Keratinocyte (primary cell): ENCODE data around the gene EXOC6B. TPM values are rescaled to one million over a fixed set of nuclear protein-coding genes. Genes with fewer than 3 reads are reported as not detected.

Experiments used
- DNase-seq: peaks from one replicate; pipeline ENCODE4 v3.0.0-alpha.2; 2011; ENCODE audit warnings: low read depth, missing footprints, low spot score
- FAIRE-seq: peaks from 2 replicates; lab custom pipeline; 2011; peaks lifted over from hg19 to GRCh38; lab: Jason Lieb, UNC
- H2AFZ ChIP-seq: 2 replicates; pipeline ENCODE4 v1.6.0; 2012; ENCODE audit warnings: low read length, control low read depth, inconsistent platforms; ENCODE audit not compliant: control insufficient read depth
- H3K27ac ChIP-seq: 2 replicates; pipeline ENCODE4 v1.5.1; 2011; ENCODE audit warnings: low read length; ENCODE audit not compliant: control insufficient read depth, insufficient read depth
- H3K27me3 ChIP-seq: 3 replicates; pipeline ENCODE4 v1.6.0; 2011; ENCODE audit warnings: low read length; ENCODE audit not compliant: control insufficient read depth, insufficient read depth; ENCODE audit errors: extremely low read depth
- H3K36me3 ChIP-seq, 2 experiments: 2 replicates in 1 of 2; 3 replicates in 1 of 2; pipeline ENCODE4 v1.5.1; 2011; ENCODE audit warnings: low read length in 2 of 2, mild to moderate bottlenecking in 1 of 2; ENCODE audit not compliant: control insufficient read depth in 2 of 2, insufficient read depth in 2 of 2; ENCODE audit errors: extremely low read depth in 1 of 2
- H3K4me1 ChIP-seq: 3 replicates; pipeline ENCODE4 v1.5.1; 2011; ENCODE audit warnings: low read length; ENCODE audit not compliant: control insufficient read depth, insufficient read depth; ENCODE audit errors: extremely low read depth
- H3K4me2 ChIP-seq: 3 replicates; pipeline ENCODE4 v1.6.0; 2011; ENCODE audit warnings: low read depth, low read length; ENCODE audit not compliant: control insufficient read depth, insufficient read depth; ENCODE audit errors: extremely low read depth
- H3K4me3 ChIP-seq, 3 experiments: fragments of 200-600 bp in 1 of 3; sonication (generic) in 1 of 3; 2 replicates in 2 of 3; 3 replicates in 1 of 3; pipeline ENCODE4 v1.5.1; 2011 to 2016; ENCODE audit warnings: low read length in 3 of 3, mild to moderate bottlenecking in 3 of 3, control low read depth in 2 of 3, inconsistent platforms in 1 of 3, low read depth in 1 of 3, mixed read lengths in 1 of 3, mixed run types in 1 of 3, moderate library complexity in 1 of 3; ENCODE audit not compliant: control insufficient read depth in 2 of 3, insufficient read depth in 2 of 3; ENCODE audit errors: extremely low read depth in 1 of 3
- H3K79me2 ChIP-seq: 2 replicates; pipeline ENCODE4 v1.6.0; 2012; ENCODE audit warnings: low read length; ENCODE audit not compliant: control insufficient read depth, insufficient read depth
- H3K9ac ChIP-seq: 3 replicates; pipeline ENCODE4 v1.6.0; 2011; ENCODE audit warnings: low read length; ENCODE audit not compliant: control insufficient read depth, insufficient read depth; ENCODE audit errors: extremely low read depth
- H3K9me1 ChIP-seq: 3 replicates; pipeline ENCODE4 v1.6.0; 2011; ENCODE audit warnings: low read length; ENCODE audit not compliant: control insufficient read depth, insufficient read depth; ENCODE audit errors: extremely low read depth
- H3K9me3 ChIP-seq: 2 replicates; pipeline ENCODE4 v1.5.1; 2012; ENCODE audit warnings: low read depth, low read length; ENCODE audit not compliant: control insufficient read depth
- H4K20me1 ChIP-seq: 3 replicates; pipeline ENCODE4 v1.6.0; 2011; ENCODE audit warnings: low read length; ENCODE audit not compliant: control insufficient read depth, insufficient read depth; ENCODE audit errors: extremely low read depth
- EZH2 ChIP-seq: IDR thresholded peaks from one replicate; pipeline ENCODE4 v1.6.1; 2012; ENCODE audit warnings: inconsistent platforms, mild to moderate bottlenecking, low read length, moderate library complexity
- dilution Hi-C: fragments of 300-500 bp; cut with MboI; formaldehyde crosslinking; loops from one replicate; pipeline ENCODE4 v1.7.0; 2020; ENCODE audit warnings: low sequenced_read_pairs; ENCODE audit not compliant: extremely low pct_ligation_motif_present
- polyA plus RNA-seq, 5 experiments: library from polyadenylated mRNA; depleted of rRNA in 3 of 5; stranded (reverse) in 3 of 5; stranded (forward) in 1 of 5; unstranded in 1 of 5; fragments of >200 nt; gene quantifications; 1 replicate in 1 of 5; 2 replicates in 3 of 5; 3 replicates in 1 of 5; pipeline versions ENCODE4 v1.2.1 to v1.2.3, GENCODE V29; 2011 to 2012; ENCODE audit warnings: missing spikeins in 2 of 5, low read depth in 1 of 5, low replicate concordance in 1 of 5
- TF ChIP-seq, protein P1 (sequence below), 3 experiments: IDR thresholded peaks in 1 of 3; conservative IDR thresholded peaks in 1 of 3; optimal IDR thresholded peaks in 1 of 3; 2 replicates in 2 of 3; 3 replicates in 1 of 3; pipeline versions ENCODE3 to v1.5.1; 2011; ENCODE audit warnings: low read length in 3 of 3, mild to moderate bottlenecking in 3 of 3, moderate library complexity in 2 of 3, control low read depth in 1 of 3, inconsistent platforms in 1 of 3; ENCODE audit not compliant: insufficient read depth in 2 of 3; ENCODE audit errors: extremely low read depth in 1 of 3

Gene EXOC6B
- polyA plus RNA-seq, 1 donor (not counting 4 experiments of a cell fraction or from before 2014, with no cell fraction given) = 37.3 TPM

DNA sequence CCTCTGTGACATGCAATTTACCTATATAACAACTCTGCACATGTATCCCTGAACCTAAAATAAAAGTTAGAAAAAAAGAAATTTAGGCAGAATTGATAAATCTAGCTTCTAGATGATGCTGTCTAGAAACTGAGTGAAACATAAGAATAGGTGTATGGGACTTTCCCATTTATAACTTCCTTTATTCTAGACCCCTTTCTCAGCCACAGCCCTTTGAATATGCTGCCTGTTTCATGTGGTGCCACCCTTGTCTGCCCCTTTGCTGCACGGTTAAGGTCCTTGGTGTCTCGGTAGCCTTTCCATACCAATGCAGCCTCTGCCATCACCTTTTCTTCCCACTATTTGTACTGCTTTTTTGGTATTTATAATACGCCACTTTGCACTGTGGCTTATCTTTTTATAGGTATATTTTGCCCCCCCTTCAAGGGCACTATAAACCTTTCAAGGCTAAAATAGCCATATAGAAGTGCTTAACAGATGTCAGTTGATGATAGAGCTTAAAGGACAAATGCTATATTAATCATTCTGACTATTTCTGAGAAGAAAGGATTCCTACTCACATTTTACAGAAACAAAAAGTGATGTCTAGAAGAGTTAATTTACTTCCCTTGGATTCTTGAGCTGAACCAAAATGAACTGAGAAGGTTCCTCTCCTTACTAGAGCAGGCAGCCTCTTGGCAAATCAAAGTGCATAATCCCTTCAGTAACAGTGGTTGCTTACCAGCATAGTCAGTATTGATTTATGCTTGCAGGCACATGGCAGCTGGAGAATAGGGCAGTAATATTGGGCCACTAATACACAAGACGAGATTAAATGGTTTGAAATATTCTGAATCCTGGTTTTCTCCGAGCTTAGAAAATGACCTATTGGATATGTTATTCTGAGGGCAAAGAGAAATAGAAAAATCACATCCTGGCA lies 590.1 kb downstream of the EXOC6B start:
- Histone ChIP-seq H3K9me1 (no peaks in the 10 kb centered on the region), H3K79me2 (no peaks in the 10 kb centered on the region), H3K4me1 (peaks cover 29% of the 10 kb centered on the region), H3K4me3 (peak overlapping the region in 1 of 3 experiments; percentile 24), H3K9me3 (no peaks in the 10 kb centered on the region), H3K27me3 (no peaks in the 10 kb centered on the region), H3K4me2 (peak overlapping the region; percentile 63), H2AFZ (no peak overlapping the region), H3K36me3 (no peaks in the 10 kb centered on the region), H3K27ac (peak overlapping the region; percentile 72), H4K20me1 (no peaks in the 10 kb centered on the region), H3K9ac (no peak overlapping the region)
- TF ChIP-seq, protein P1, sequence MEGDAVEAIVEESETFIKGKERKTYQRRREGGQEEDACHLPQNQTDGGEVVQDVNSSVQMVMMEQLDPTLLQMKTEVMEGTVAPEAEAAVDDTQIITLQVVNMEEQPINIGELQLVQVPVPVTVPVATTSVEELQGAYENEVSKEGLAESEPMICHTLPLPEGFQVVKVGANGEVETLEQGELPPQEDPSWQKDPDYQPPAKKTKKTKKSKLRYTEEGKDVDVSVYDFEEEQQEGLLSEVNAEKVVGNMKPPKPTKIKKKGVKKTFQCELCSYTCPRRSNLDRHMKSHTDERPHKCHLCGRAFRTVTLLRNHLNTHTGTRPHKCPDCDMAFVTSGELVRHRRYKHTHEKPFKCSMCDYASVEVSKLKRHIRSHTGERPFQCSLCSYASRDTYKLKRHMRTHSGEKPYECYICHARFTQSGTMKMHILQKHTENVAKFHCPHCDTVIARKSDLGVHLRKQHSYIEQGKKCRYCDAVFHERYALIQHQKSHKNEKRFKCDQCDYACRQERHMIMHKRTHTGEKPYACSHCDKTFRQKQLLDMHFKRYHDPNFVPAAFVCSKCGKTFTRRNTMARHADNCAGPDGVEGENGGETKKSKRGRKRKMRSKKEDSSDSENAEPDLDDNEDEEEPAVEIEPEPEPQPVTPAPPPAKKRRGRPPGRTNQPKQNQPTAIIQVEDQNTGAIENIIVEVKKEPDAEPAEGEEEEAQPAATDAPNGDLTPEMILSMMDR (optimal IDR thresholded peaks at IDR 0.05 in 1 of 3, IDR thresholded peaks at IDR 0.05 in 1 of 3, conservative IDR thresholded peaks at IDR 0.05 in 1 of 3; ENCODE audit: extremely low read depth in 1 of 3, insufficient read depth in 2 of 3, low read length in 3 of 3) = no peak
- TF ChIP-seq EZH2 = no peak
- FAIRE-seq = peak; percentile 41
- no peak for DNase-seq
- dilution Hi-C loops = no loop called here

- FAIRE-seq (no peak), DNase-seq (no peak)
- H4K20me1 ChIP-seq = no peaks in the 10 kb centered on the region
- H3K4me1 ChIP-seq = peaks cover 23% of the 10 kb centered on the region
- H3K36me3 ChIP-seq = no peaks in the 10 kb centered on the region
- H3K27ac ChIP-seq = no peak overlapping the region
- TF ChIP-seq EZH2 = no peak
- TF ChIP-seq, protein P1 (optimal IDR thresholded peaks at IDR 0.05 in 1 of 3, IDR thresholded peaks at IDR 0.05 in 1 of 3, conservative IDR thresholded peaks at IDR 0.05 in 1 of 3; ENCODE audit: extremely low read depth in 1 of 3, insufficient read depth in 2 of 3, low read length in 3 of 3) = no peak
- H3K9me3 ChIP-seq = no peaks in the 10 kb centered on the region
- no peak overlapping the region for H2AFZ ChIP-seq
- H3K27me3 ChIP-seq = no peaks in the 10 kb centered on the region
- no peak overlapping the region for H3K4me3 ChIP-seq
- H3K9me1 ChIP-seq = no peaks in the 10 kb centered on the region
- no peaks in the 10 kb centered on the region for H3K79me2 ChIP-seq
- dilution Hi-C loops = no loop called here
- no peak overlapping the region for H3K9ac ChIP-seq
- no peak overlapping the region for H3K4me2 ChIP-seq
These were observed 592.6 kb downstream of the EXOC6B start for GRCh38 chr2:72233211-72233610.
